GM12801 (cell line): ENCODE results near the gene MTR.

Source experiments
- CTCF ChIP-seq: IDR thresholded peaks from one replicate; pipeline ENCODE4 v1.5.1; 2011; ENCODE audit warnings: control low read depth; ENCODE audit not compliant: insufficient read length; ENCODE audit errors: extremely low read depth

The MTR gene

DNA sequence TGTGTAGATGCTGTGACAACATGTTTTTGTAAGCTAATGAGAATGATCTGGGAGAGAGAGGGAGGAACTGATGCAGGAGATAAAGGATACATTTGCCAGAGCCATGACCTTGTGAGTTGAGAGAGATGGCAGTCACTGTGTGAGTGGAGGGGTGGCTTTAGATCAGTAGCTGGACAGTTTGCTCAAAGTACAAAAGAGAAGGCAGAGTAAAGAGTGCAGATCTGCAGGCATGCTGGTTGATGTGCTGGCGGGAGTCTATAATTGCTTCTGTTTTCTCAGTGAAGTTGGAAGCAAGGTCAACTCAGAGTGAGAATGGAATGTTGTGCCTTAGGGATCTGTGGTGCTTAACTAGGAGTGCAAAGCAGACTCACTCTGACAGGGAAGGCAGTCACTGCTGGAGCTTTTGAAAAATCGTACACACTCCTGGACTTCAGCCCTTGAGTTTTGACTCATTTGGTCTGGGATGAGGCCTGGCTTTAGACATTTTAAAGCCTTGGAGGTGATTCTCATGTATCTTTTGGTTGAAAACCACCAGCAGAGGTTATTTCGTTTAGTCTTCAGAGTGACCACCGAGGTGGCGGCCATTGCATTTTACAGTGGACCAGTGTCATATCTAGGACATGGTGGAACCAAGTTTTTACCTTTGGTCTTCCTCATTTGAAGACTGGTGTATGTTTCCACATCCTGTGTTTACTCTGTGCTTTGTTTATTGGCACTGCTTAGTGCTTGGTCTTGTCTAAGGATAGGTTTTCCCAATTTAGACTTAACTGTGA lies 49.6 kb downstream of the MTR start:
- no peak for TF ChIP-seq CTCF

DNA sequence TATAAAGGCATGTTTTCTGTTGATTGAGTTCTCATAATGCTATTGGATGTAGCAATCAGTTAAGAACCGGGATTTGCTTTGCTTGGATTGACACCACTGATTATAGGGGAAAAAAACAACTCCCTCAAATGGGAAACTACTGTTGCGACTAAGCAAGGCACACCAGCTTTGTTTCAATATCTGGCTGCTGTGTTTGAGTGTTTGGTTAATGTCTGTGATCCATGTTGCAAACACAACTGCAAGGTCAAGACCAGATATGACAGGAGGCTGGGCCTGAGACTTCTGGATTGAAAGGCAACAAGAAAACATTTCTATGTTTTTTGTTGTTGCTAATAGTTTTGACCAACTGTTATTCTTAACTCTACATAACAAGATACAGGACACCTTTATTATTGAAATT lies 50.7 kb downstream of the MTR start:
- TF ChIP-seq CTCF: no peak

DNA sequence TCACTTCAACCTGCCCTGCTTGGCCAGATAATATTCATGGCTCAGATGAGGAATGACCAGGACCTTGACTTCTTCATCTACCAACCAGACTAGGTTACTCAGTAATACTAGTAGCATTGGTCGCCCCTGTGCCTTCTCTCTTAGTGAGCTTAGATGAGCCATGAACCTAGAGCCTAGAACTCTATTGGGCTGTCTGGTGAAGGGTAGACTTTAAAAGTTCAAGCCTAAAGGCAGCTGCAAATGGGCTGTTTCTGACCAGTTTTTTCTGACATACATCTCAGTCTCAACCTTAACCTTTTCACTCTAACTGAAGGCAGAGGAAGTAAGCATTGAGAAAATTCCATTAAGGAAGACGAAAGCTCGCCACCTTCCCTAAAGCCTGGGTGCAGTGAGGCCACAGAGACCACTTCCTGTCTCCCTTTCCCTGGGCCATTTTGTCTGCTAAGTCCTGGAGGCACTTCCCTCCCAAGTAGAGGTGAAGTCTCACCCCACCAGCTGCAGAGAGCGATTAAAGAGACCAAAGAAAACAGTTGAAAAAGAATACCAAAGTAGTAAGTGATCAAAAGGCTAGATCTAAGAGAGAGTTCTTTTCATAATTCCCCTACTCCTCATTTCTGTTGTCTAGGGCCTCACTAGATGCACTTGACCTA lies 53.3 kb downstream of the MTR start:
- no peak for TF ChIP-seq CTCF

- no peak for TF ChIP-seq CTCF
These were observed 55.2 kb downstream of the MTR start for GRCh38 chr1:236850077-236850979.

DNA sequence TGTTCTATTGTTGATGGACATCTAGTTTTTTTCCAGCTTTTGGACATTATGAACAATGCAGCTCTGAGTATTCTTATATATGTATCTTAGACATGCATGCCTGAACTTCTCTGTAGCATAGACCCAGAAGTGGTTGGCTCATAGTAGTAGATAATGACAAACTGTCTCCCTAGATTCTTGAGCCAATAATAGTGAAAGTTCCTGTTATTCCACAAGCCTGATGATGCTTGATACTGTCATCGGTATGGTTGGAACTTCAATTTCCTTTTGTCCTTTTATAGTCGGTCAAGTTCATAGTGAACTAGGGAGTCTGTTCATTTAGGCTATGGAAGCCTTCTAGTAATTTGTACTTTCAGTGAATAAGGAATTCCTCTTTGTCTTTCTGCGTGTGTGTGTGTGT lies 56.8 kb downstream of the MTR start:
- no peak for TF ChIP-seq CTCF

GRCh38 chr1:236853921-236854604 lies 59.0 kb downstream of the MTR start:
- no peak for TF ChIP-seq CTCF

DNA sequence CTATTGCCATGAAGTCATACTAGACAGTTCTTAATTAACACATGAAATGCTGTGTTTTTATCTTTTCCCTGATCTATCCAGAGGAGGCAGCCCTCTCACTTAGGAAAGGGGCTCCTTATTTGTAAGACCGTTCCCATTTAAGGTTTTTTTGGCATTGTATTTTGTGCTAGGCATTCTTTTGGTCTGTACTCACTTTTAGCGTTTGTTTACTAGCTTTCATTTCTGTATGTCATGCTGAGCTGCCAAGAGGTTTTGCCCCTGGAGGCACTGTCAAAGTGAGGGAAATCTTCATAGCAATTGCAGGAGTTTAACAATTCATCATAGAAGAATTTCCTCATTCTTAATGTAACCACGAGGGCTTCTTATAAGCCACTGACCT lies 59.5 kb downstream of the MTR start:
- no peak for TF ChIP-seq CTCF
